Activated CD4-positive, alpha-beta T cell treated with anti-CD3 and anti-CD28 coated beads for 36 hours (primary cell): Measurements from ENCODE around the gene ACTR6. TPM values are rescaled to one million over a fixed set of nuclear protein-coding genes. Genes with fewer than 3 reads are reported as not detected.
A peak's percentile ranks its signal among the peaks of the same experiment; 100 is the strongest.
"Not testable (repeated sequence)": the region's sequence is repeated elsewhere in the genome, so short reads cannot be mapped to it uniquely, and the experiment has no call there.

Experiments
- ATAC-seq: fragments of 200-7000 bp; cut with Tn5 transposase; one replicate; pipeline ENCODE4 v1.10.0; 2021; ENCODE audit warnings: mild to moderate bottlenecking, moderate library complexity
- CTCF ChIA-PET: fragments of 350-600 bp; sonication (Branson Sonifier 250); formaldehyde crosslinking; loops from one replicate; lab custom pipeline; 2021; ENCODE audit warnings: antibody characterized with exemption; lab: Charles Lee
- POLR2A ChIA-PET: fragments of 350-600 bp; sonication (Branson Sonifier 250); formaldehyde crosslinking; loops from one replicate; lab custom pipeline; 2021; ENCODE audit warnings: antibody characterized with exemption, inconsistent platforms; lab: Charles Lee
- DNase-seq: peaks from one replicate; pipeline ENCODE4 v3.0.0-alpha.2; 2020
- H3K27ac Mint-ChIP-seq: one replicate; pipeline ENCODE4 v1.8.0; 2021; ENCODE audit warnings: mixed read lengths
- H3K27me3 Mint-ChIP-seq: one replicate; pipeline ENCODE4 v1.8.0; 2021; ENCODE audit warnings: mixed read lengths
- H3K36me3 Mint-ChIP-seq: one replicate; pipeline ENCODE4 v1.8.0; 2021; ENCODE audit warnings: low read depth, mixed read lengths
- H3K4me1 Mint-ChIP-seq: one replicate; pipeline ENCODE4 v1.8.0; 2021; ENCODE audit warnings: mixed read lengths
- H3K4me3 Mint-ChIP-seq: one replicate; pipeline ENCODE4 v1.8.0; 2021; ENCODE audit warnings: mild to moderate bottlenecking, moderate library complexity, mixed read lengths
- H3K9me3 Mint-ChIP-seq: one replicate; pipeline ENCODE4 v1.8.0; 2021; ENCODE audit warnings: low read depth, mixed read lengths
- intact Hi-C, 2 experiments: fragments of 100-400 bp; cut with DNase I in 1 of 2; cut with micrococcal nuclease in 1 of 2; formaldehyde crosslinking; loops; one replicate each; pipeline versions ENCODE4 v1.14.2 to v1.15.1; 2022 to 2024; cut with DNase I, micrococcal nuclease
- total RNA-seq, 2 experiments: library from RNA; stranded (reverse); gene quantifications; one replicate each; pipeline ENCODE4 v1.2.3, GENCODE V29; 2021

The ACTR6 gene
- total RNA-seq, 2 experiments from 2014 or later, result 21.6 to 37.3 TPM

DNA sequence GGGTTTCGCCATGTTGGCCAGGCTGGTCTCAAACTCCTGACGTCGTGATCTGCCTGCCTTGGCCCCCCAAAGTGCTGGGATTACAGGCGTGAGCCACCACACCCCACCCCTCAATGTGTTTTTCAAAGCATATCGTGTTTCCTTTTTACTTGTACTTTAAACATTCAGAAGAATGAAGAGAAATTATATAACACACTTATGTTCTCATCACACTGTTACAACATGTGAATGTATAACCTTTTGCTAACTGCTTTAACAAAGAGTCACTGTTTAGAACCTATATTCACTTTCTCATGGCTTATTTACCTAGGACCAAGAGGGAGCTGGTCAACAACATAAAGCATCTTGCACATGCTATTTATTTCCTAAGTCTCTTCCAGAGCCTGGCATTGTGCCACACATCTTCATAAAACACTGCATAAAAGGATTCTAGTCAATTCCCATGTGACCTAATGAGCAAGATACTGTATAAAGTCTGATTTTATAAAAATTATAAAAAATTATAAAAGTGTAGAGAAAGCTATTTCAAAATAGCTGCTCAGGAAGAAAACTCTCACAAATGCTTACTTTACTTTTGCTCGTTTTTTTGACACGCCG, 16.0 kb upstream of the ACTR6 start:
- peaks cover 16% of the 10 kb centered on the region for H3K36me3 Mint-ChIP-seq
- CTCF ChIA-PET, result interaction anchor here (0.8 to 1.3 kb wide), 2 partner anchors 30 to 220 kb away, joined by 3 to 4 read pairs; no protein-coding TSS in a partner anchor
- intact Hi-C loops, result no loop called here
- no peaks in the 10 kb centered on the region for H3K9me3 Mint-ChIP-seq
- DNase-seq, result no peak
- H3K27me3 Mint-ChIP-seq, result no peaks in the 10 kb centered on the region
- no peak overlapping the region for H3K27ac Mint-ChIP-seq
- no peak for ATAC-seq
- peaks cover 5% of the 10 kb centered on the region for H3K4me1 Mint-ChIP-seq
- no peak overlapping the region for H3K4me3 Mint-ChIP-seq
- POLR2A ChIA-PET, result no interaction called here

DNA sequence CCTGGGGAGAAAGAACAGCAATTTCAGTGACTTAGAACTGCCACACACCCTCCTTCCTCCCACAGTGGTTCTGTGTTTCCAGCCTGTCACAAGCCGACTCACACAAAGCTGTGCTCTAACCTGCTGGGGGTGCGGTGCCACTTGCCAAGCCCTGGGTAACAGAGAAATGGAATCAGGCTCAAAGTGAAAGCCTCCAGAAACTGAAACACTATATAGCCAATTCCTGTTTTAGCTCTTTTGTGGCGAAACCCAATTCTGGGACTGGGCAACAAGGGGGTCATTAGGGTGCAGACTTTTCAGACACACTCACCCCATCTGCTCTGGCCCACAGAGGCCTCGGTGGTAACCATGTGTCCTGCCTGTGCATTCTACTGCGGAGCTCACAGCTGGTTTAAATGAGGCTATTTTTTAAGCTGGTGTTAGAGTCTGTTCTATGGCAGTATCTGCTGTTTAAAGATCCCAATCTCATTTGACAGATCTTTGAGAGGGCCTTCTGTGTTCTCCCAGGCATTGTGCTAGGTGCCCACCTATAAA, 15.2 kb upstream of the ACTR6 start:
- ATAC-seq (peak; percentile 89), DNase-seq (peak; percentile 49)
- H3K9me3 Mint-ChIP-seq, result no peaks in the 10 kb centered on the region
- POLR2A ChIA-PET, result interaction anchor here (0.5 kb wide), 1 partner anchor 17 kb away, joined by 7 read pairs; no protein-coding TSS in a partner anchor
- CTCF ChIA-PET, result interaction anchor here (0.6 to 1.3 kb wide), 3 partner anchors 31 to 219 kb away, joined by 3 to 4 read pairs (median 4); no protein-coding TSS in a partner anchor
- no peak overlapping the region for H3K4me3 Mint-ChIP-seq
- peaks cover 5% of the 10 kb centered on the region for H3K4me1 Mint-ChIP-seq
- H3K27me3 Mint-ChIP-seq, result no peaks in the 10 kb centered on the region
- intact Hi-C loops, result no loop called here
- H3K27ac Mint-ChIP-seq, result no peak overlapping the region
- H3K36me3 Mint-ChIP-seq, result peaks cover 21% of the 10 kb centered on the region

DNA sequence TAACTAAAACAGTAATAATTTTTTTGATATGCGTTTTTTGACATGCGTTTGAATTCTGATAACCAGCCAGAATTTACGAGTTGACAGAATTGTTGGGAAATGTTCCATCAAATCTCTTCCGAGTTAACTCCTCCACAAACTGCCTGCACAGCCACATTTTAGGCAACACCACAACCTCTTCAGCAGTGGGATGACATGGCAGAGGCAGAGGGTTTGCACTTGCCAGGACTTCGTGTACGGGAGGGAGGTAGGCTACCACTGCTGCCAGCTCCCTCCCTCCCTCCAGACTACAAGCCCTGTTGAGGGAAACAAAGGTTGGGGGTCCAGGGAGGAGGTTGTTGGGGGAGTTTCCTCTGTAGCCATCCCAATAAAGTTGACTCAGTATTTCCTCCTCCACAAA, 14.5 kb upstream of the ACTR6 start:
- no peaks in the 10 kb centered on the region for H3K27me3 Mint-ChIP-seq
- intact Hi-C loops, result no loop called here

DNA sequence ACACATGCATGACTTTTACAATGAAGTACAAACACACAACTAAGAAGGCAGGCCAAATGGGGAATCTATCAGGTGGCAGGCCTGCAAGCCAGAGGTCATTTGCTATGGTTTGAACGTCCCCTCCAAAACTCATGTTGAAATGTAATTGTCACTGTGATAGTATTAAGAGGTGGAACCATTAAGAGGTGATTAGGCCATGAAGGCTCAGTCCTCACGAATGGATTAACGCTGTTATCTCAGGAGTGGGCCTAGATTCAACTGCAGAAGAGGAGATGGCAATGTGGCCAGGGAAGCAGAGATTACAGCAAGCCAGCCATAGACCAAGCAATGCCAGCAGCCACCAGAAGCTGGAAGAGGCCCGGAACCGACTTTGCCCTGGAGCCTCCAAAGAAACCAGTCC, 13.5 kb upstream of the ACTR6 start:
- POLR2A ChIA-PET, result no interaction called here

More for the DNA sequence above, 14.5 kb upstream of the ACTR6 start:
- Mint-ChIP-seq H3K9me3 (no peaks in the 10 kb centered on the region), H3K36me3 (peaks cover 19% of the 10 kb centered on the region), H3K4me3 (no peak overlapping the region), H3K27ac (no peak overlapping the region), H3K4me1 (peaks cover 5% of the 10 kb centered on the region)
- DNase-seq, result no peak
- ChIA-PET POLR2A (no interaction called here), CTCF (interaction anchor here (0.6 to 1.3 kb wide), 2 partner anchors 31 to 46 kb away, joined by 4 read pairs; no protein-coding TSS in a partner anchor)
- no peak for ATAC-seq

DNA sequence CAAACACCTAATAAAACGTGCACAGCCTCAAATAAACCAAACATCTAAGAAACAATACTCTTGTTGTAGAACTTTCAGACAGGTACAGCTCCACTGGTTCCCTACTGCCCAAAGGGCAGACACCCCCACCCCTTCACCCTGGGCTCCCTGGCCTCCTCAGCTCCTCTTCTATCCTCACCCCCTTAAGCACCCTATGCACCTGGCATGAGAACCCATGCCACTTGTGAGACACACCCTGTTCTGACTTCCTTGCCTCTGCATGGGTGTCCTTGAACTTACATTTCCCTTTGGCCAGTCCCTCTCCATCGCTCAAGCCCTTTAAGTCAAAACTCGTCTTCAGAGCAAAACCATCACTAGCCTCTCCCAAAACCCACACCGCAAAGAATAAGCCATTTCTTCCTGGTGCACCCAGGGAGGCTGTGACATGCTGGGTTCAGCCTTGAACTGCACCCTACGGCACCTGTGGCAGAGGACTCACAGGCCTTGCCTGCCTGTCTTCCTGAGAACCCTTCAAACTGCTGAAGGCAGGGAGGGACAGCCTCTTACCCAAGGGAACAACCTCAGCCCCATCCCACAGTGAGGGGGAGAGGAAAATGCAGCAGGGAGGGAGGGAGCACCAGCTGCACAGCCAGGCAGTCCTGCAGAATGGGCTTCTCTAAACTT, 12.6 kb upstream of the ACTR6 start:
- intact Hi-C loops, result no loop called here
- Mint-ChIP-seq H3K9me3 (no peaks in the 10 kb centered on the region), H3K27me3 (no peaks in the 10 kb centered on the region), H3K4me3 (no peak overlapping the region), H3K4me1 (peaks cover 5% of the 10 kb centered on the region), H3K27ac (no peak overlapping the region), H3K36me3 (peaks cover 21% of the 10 kb centered on the region)
- ChIA-PET POLR2A (no interaction called here), CTCF (no interaction called here)
- ATAC-seq (no peak), DNase-seq (no peak)

More for the DNA sequence above, 13.5 kb upstream of the ACTR6 start:
- no peak for ATAC-seq
- Mint-ChIP-seq H3K27me3 (no peaks in the 10 kb centered on the region), H3K36me3 (peaks cover 17% of the 10 kb centered on the region), H3K4me3 (no peak overlapping the region), H3K4me1 (peaks cover 5% of the 10 kb centered on the region), H3K27ac (no peak overlapping the region), H3K9me3 (no peaks in the 10 kb centered on the region)
- CTCF ChIA-PET, result no interaction called here
- intact Hi-C loops, result no loop called here
- DNase-seq, result no peak

DNA sequence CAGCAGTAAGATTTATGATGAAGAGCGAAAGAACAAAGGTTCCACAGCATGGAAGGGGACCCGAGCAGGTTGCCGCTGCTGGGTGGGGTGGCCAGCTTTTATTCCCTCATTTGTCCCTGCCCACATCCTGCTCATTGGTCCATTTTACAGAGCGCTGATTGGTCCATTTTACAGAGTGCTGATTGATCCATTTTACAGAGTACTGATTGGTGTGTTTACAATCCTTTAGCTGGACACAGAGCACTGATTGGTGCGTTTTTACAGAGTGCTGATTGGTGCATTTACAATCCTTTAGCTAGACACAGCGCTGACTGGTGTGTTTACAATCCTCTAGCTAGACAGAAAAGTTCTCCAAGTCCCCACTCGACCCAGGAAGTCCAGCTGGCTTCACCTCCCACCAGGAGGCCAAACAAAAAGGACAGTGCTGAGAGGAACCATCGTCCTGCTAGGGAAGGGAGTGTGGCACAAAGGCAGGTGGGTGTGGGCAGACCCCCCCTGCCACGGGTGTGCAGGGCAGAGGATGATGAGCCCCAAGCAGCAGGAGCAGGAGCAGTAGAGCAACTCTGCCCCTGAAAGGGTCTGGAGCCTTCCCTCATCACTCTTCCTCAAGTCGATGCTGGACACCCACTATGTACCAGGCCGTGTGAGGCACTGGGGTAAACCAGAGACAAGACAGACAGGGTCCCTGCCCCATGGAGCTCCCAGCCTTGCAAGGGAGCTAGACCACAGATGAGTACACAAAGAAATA, 11.6 kb upstream of the ACTR6 start:
- H3K9me3 Mint-ChIP-seq, POLR2A ChIA-PET, H3K4me1 Mint-ChIP-seq, H3K27me3 Mint-ChIP-seq, intact Hi-C loops, H3K4me3 Mint-ChIP-seq, DNase-seq, CTCF ChIA-PET, ATAC-seq, H3K27ac Mint-ChIP-seq: not testable (repeated sequence)
- H3K36me3 Mint-ChIP-seq, result peaks cover 26% of the 10 kb centered on the region

DNA sequence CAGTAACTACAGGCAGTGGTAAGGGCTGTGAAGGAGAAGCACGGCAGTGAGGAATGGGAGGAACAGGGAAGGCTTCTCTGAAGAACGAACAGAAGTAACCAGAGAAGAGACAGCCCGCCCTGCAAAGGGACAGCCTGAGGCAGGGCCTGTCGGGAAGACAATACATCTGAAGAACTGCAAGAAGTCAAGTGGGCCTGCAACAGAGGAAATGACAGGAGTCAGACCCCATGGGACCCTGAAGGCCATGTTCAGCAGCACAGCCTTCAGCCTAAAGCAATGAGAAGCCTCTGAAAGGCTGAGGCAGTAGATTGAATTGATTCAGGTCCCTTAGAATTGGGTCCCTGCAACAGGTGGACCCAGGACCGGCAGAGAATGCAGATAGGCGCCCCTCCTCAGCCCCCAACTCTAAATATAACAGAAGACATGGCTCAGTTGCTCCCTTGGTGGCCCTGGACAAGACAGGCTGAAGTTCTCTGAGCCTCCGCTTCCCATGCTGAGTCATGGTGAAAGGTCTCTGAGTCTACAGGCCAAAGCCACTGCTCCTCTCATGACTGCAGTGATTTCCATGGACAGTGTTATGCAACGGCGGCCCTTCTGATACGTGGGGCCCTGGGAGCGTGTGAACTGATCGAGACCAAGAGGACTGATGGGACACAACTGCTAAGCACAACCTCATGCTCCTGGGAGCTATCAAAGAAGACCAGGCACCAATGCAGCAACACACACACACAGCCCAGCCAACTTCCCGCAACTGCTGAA, 10.8 kb upstream of the ACTR6 start:
- no peak for ATAC-seq
- Mint-ChIP-seq H3K4me3 (no peak overlapping the region), H3K36me3 (peaks cover 30% of the 10 kb centered on the region), H3K4me1 (peaks cover 5% of the 10 kb centered on the region), H3K9me3 (no peaks in the 10 kb centered on the region), H3K27me3 (no peaks in the 10 kb centered on the region), H3K27ac (no peak overlapping the region)
- ChIA-PET CTCF (interaction anchor here (1.0 kb wide), 1 partner anchor 61 kb away, joined by 3 read pairs; no protein-coding TSS in a partner anchor), POLR2A (no interaction called here)
- no peak for DNase-seq
- intact Hi-C loops, result no loop called here

DNA sequence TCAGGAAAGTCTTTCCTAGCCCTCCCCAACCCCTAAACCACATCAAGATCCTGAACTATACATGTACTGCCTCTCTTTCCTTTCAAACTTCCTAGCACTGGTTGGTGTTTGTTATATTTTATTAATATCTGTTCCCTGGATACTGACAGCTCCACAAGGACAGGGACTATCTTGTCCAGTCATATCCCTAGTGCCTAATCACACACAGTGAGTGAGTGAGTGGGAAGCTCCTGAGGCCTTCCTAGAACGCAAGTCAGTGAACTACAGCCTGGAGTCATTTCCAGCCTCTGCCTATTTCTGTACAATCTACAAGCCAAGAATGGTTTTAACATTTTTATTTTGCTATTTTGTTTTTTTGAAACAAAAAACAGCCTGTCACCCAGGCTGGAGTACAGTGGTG, 7.5 kb upstream of the ACTR6 start:
- DNase-seq (no peak), ATAC-seq (no peak)
- H3K4me1 Mint-ChIP-seq, result no peaks in the 10 kb centered on the region
- intact Hi-C loops, result no loop called here
- CTCF ChIA-PET, result interaction anchor here (0.6 to 1.1 kb wide), 2 partner anchors 8 to 28 kb away, joined by 3 read pairs; partner anchors contain the start of gene ACTR6
- H3K27ac Mint-ChIP-seq, result no peak overlapping the region
- H3K27me3 Mint-ChIP-seq, result no peaks in the 10 kb centered on the region
- H3K9me3 Mint-ChIP-seq, result no peaks in the 10 kb centered on the region
- POLR2A ChIA-PET, result interaction anchor here (1.2 kb wide), 1 partner anchor 9 kb away, joined by 3 read pairs; no protein-coding TSS in a partner anchor
- H3K36me3 Mint-ChIP-seq, result peaks cover 45% of the 10 kb centered on the region
- no peak overlapping the region for H3K4me3 Mint-ChIP-seq

DNA sequence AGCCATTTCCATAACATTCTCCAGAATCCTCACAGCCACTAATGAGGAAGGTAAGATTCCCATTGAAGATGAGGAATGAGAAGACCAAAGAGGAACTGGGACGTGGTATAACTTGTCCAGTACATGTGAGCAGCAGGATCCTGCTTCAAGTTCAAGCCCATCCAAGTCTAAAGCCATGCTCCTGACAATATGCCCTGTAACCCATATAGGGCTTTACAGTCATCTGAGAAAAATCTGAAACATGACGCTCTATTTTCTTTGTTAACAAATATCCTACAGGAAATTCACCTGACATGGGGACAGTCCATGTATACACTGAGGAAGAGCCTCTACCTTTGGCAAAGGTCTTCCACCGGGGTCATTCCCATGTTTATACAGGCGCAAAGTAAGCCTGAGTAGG, 3.1 kb upstream of the ACTR6 start:
- H3K27me3 Mint-ChIP-seq, result no peaks in the 10 kb centered on the region
- no peak overlapping the region for H3K4me3 Mint-ChIP-seq
- DNase-seq, result no peak
- ChIA-PET CTCF (no interaction called here), POLR2A (no interaction called here)
- ATAC-seq, result no peak
- no peaks in the 10 kb centered on the region for H3K9me3 Mint-ChIP-seq
- no peak overlapping the region for H3K27ac Mint-ChIP-seq
- peaks cover 32% of the 10 kb centered on the region for H3K36me3 Mint-ChIP-seq
- intact Hi-C loops, result loop anchor here (5.0 kb wide), 2 partner anchors 35 to 1605 kb away; partner anchors contain the start of gene SLC25A3 (in 1 of the 2)
- peaks cover 14% of the 10 kb centered on the region for H3K4me1 Mint-ChIP-seq

DNA sequence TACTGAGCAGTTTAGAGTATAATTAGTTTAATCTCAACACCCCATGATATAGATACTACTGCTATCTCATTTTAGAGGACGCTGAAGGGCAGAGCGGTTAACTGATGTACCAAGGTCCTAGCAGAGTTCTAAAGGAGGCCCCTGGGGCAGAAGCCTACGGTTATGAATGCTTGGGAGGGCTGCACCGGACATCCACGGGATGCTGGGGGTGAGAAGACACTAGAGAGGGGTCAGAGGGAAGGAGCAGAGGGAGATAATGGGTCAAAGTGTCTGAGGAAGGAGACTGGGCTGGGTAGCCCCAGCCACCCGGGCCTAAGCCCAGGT, 1.6 kb upstream of the ACTR6 start:
- H3K4me1 Mint-ChIP-seq, result peaks cover 26% of the 10 kb centered on the region
- DNase-seq (no peak), ATAC-seq (no peak)
- peaks cover 24% of the 10 kb centered on the region for H3K36me3 Mint-ChIP-seq
- no peaks in the 10 kb centered on the region for H3K9me3 Mint-ChIP-seq
- intact Hi-C loops, result loop anchor here (5.0 kb wide), 2 partner anchors 37 to 1607 kb away; partner anchors contain the start of gene SLC25A3 (in 1 of the 2)
- H3K27me3 Mint-ChIP-seq, result no peaks in the 10 kb centered on the region
- POLR2A ChIA-PET, result no interaction called here
- peak overlapping the region; percentile 80 for H3K27ac Mint-ChIP-seq
- CTCF ChIA-PET, result interaction anchor here (1.0 kb wide), 1 partner anchor 44 kb away, joined by 3 read pairs; no protein-coding TSS in a partner anchor
- H3K4me3 Mint-ChIP-seq, result peak overlapping the region; percentile 93
